ENCODE measurements around the gene POU3F1. TPM values are rescaled to one million over a fixed set of nuclear protein-coding genes. Genes with fewer than 3 reads are reported as not detected.

The POU3F1 gene
- total RNA-seq, 2 experiments from 2014 or later, result 0.13 TPM; not detected in 1

DNA sequence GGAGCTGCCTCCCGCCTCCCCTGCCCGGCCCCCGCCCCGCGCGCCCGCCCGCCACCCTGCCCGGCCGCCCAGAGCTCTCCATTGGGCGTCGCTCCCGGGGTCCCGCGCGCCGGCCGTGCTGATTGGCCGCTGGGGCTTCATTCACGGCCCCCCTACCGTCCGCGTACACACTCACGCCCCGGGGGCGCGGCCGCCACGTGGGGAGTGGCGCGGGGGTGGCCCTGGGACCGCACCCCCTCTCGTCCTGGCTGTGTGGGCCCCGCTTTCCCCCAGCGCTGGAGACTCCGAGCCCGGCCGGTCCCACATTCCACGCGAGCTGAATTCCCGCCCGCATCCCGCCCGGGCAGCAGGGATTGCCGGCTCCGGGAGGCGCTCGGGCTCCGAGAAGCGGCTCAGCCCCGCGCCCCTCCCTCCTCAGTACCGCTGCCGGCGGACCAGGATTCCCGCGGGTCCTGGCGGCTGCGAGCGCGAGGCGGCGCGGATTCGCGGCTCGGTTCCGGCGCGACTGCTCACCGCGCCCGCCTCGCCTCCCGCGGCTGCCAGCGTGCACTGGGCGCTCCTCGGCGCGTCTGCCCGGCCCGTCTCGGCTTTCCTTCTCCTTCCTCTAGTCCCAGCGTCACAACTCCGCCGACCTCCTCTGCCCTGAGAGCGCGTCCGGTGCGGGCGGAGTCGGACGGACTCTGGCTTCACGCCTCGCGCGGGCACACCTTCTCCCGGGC lies 450 bp upstream of the POU3F1 start:
- intact Hi-C loops (cut with micrococcal nuclease; ENCODE audit: unreplicated experiment), result loop anchor here (10.0 kb wide), 1 partner anchor 458 kb away; no protein-coding TSS in a partner anchor
- Histone ChIP-seq H3K36me3 (ENCODE audit: insufficient read depth, low read length) (no peaks in the 10 kb centered on the region), H3K27ac (ENCODE audit: low read depth, low read length, poor library complexity, severe bottlenecking) (no peak overlapping the region), H3K4me1 (ENCODE audit: insufficient read depth, low read length, poor library complexity, severe bottlenecking) (peaks cover under 1% of the 10 kb centered on the region), H4K20me1 (ENCODE audit: insufficient read depth, low read length) (no peaks in the 10 kb centered on the region), H2AFZ (ENCODE audit: low read length) (no peak overlapping the region), H3K4me3 (ENCODE audit: low read depth, low read length, poor library complexity, severe bottlenecking) (peak overlapping the region; percentile 60), H3K9me2 (ENCODE audit: insufficient read depth, low read length) (no peaks in the 10 kb centered on the region), H3K4me2 (ENCODE audit: low read length) (peak overlapping the region; percentile 58), H3K79me2 (ENCODE audit: insufficient read depth, low read depth, low read length) (no peaks in the 10 kb centered on the region), H3K9me3 (ENCODE audit: low read length) (no peaks in the 10 kb centered on the region)
- DNase-seq (ENCODE audit: low spot score), result peak; percentile 63
- no TSS peak for BruUV-seq (replicated peaks)
- TF ChIP-seq, protein P1, sequence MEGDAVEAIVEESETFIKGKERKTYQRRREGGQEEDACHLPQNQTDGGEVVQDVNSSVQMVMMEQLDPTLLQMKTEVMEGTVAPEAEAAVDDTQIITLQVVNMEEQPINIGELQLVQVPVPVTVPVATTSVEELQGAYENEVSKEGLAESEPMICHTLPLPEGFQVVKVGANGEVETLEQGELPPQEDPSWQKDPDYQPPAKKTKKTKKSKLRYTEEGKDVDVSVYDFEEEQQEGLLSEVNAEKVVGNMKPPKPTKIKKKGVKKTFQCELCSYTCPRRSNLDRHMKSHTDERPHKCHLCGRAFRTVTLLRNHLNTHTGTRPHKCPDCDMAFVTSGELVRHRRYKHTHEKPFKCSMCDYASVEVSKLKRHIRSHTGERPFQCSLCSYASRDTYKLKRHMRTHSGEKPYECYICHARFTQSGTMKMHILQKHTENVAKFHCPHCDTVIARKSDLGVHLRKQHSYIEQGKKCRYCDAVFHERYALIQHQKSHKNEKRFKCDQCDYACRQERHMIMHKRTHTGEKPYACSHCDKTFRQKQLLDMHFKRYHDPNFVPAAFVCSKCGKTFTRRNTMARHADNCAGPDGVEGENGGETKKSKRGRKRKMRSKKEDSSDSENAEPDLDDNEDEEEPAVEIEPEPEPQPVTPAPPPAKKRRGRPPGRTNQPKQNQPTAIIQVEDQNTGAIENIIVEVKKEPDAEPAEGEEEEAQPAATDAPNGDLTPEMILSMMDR (conservative IDR thresholded peaks at IDR 0.05; ENCODE audit: low read length), result no peak
- no peak for TF ChIP-seq EZH2phosphoT487 (IDR thresholded peaks at IDR 0.05; ENCODE audit: borderline replicate concordance, low read depth, low read length)
- ChIA-PET CTCF (ENCODE audit: unreplicated experiment) (no interaction called here), POLR2A (no interaction called here)

DNA sequence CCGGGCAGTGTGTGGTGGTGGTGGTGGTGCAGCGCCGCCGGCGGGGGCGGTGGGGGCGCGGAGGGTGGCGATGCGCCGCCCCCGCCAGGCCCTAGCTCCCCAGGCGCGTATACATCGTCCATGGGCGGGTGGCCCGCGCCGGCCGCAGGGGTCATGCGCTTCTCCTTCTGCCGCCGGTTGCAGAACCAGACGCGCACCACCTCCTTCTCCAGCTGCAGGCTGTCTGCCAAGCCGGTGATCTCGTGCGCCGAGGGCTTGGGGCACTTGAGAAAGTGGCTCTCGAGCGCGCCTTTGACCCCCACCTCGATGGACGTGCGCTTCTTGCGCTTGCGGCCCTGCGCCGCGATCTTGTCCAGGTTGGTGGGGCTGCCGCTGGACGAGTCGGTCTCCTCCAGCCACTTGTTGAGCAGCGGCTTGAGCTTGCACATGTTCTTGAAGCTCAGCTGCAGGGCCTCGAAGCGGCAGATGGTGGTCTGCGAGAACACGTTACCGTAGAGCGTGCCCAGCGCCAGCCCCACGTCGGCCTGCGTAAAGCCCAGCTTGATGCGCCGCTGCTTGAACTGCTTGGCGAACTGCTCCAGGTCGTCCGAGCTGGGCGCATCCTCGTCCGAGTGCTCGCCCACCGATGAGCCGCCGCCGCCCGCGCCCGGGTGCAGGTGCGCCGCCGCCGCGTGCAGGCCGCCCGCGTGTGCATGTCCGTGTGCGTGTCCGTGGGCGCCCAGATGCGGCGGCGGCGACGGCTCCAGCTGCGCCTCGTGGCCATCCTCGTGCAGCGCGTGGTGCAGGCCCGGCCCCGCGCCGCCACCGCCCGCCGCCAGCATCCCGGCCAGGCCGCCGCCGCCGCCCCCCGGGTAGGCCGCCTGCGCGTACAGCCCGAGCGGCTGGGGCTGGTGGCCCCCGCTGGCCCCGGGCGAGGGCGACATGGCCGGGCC lies 926 bp downstream of the POU3F1 start:
- CTCF ChIA-PET (ENCODE audit: unreplicated experiment), result no interaction called here
- Histone ChIP-seq H4K20me1 (ENCODE audit: insufficient read depth, low read length) (no peaks in the 10 kb centered on the region), H3K4me2 (ENCODE audit: low read length) (peak overlapping the region; percentile 58; the same call in 1 of the 2 replicates), H3K9me2 (ENCODE audit: insufficient read depth, low read length) (no peaks in the 10 kb centered on the region), H3K36me3 (ENCODE audit: insufficient read depth, low read length) (no peaks in the 10 kb centered on the region), H3K9me3 (ENCODE audit: low read length) (no peaks in the 10 kb centered on the region), H3K27ac (ENCODE audit: low read depth, low read length, poor library complexity, severe bottlenecking) (no peak overlapping the region), H3K4me3 (ENCODE audit: low read depth, low read length, poor library complexity, severe bottlenecking) (peak overlapping the region; percentile 64), H3K79me2 (ENCODE audit: insufficient read depth, low read depth, low read length) (no peaks in the 10 kb centered on the region), H2AFZ (ENCODE audit: low read length) (no peak overlapping the region), H3K4me1 (ENCODE audit: insufficient read depth, low read length, poor library complexity, severe bottlenecking) (no peaks in the 10 kb centered on the region)
- BruUV-seq (replicated peaks), result no TSS peak
- TF ChIP-seq, protein P1 (conservative IDR thresholded peaks at IDR 0.05; ENCODE audit: low read length), result no peak
- POLR2A ChIA-PET, result no interaction called here
- DNase-seq (ENCODE audit: low spot score), result no peak
- intact Hi-C loops (cut with micrococcal nuclease; ENCODE audit: unreplicated experiment), result loop anchor here (10.0 kb wide), 1 partner anchor 459 kb away; no protein-coding TSS in a partner anchor
